ENCODE measurements around the gene PPM1H.
"Not testable (repeated sequence)": the region's sequence is repeated elsewhere in the genome, so short reads cannot be mapped to it uniquely, and the experiment has no call there.

The PPM1H gene

DNA sequence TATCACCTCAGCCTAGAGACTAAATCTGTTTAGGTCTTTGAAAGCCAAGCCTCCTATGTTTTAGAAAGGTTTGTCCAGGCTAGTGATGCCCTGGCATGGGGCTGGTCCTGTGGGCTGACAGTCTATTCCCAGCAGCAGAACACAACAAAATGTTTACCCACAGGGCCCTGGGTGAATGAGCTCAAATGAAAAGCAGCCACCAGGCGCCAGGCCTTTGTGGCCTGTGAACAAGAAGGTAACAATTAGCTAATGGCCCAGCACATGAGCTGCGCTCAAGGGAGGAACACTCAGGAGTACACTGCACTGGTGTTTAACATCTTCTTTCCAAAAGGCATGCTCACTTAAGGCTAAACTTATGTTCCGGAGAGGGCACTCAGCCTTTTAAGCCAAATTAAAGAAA, 266.2 kb downstream of the PPM1H start:
- no peak for DNase-seq

DNA sequence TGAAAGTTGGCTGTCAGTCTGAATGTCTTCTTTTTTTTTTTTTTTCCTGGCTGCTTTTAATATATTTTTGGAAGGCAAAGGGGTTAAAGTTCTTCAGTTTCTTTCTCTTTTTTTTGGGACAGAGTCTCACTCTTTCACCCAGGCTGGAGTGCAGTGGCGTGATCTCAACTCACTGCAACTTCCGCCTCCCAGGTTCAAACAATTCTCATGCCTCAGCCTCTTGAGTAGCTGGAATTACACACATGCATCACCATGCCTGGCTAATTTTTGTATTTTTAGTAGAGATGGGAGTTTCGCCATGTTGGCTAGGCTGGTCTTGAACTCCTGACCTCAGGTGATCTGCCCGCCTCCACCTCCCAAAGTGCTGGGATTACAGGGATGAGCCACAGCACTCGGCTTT, 270.0 kb downstream of the PPM1H start:
- not testable (repeated sequence) for DNase-seq

DNA sequence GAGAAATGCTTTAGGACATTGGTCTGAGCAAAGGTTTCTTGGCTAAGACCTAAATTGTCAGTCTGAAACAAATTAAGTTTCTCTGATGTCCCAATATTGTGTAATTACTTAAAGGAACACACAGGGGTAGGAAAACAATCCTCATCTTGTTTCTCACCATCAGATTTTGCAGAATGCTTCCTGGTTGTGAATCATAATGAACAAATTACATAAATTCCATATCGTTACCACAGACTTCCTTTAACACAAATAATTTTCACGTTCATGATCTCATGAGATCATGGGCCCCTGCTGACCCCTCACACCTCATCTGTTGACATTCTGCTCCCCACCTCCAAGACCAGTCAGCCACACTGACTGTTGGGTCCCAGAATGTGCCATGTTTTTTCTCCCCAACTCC, 274.2 kb downstream of the PPM1H start:
- no peak for DNase-seq

DNA sequence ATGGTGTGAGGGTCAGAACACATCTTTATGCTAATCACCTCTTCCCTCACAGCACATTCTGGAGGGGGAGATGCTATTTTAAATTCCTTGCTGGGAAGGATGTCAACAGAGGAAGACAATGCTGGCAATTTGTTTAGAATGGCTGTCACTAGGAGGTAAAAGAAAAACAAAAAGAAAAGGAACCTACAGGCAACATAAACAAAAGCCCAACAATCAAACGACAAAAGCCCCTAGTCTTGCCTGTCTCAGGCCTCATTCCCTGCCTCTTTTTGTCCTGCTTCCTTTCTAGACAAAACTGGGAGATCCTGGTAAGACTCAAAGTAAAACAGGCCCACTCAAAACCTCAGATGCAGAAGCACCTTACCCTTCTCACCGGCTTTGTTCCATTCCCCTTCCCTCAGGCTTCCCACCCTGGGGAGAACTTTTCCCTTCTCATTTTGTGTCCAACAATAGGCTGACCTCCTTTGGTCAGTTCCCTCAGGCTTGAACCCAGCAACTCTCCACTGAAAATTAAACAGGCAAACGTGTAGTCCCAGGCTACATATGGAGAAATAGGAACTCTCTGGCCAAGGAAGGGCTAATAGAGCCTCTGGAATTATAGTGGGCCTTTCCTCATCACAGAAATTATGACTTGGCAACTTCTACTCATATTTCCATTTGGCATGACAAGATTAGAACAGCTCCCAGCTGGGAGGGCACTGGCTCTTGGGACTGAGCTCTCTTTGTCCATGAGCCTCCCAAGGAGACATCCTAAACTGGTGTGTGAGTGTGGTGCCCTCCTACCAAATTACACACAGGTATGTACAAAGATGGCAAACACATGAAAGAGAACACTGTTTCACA, 275.3 kb downstream of the PPM1H start:
- DNase-seq = no peak

DNA sequence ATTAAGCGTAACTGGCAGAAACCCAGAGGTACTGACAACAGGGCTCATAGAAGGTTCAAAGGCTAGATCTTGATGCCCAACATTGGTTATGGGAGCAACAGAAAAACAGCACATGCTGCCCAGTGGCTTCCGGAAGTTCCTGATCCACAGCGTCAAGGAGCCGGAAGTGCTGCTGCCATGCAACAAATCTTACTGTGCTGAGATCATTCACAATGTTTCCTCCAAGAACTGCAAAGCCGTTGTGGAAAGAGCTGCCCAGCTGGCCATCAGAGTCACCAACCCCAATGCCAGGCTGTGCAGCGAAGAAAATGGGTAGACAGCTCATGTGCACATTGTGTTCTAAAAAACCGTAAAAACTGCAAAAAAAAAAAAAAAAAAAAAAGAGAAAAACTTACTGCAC, 276.0 kb downstream of the PPM1H start:
- no peak for DNase-seq

DNA sequence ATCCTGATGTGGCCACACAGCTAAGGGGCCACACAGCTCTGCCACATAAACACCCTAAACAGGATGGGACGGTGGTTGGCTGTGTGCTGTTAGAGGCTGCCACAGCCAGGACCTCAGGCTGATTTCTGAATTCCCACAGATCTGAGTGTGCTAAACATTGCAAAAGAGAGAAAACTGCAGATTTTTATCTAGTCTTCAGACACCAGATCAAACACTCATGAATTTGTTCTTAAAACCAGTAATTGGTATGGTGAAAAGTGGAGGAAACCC, 277.7 kb downstream of the PPM1H start:
- no peak for DNase-seq

DNA sequence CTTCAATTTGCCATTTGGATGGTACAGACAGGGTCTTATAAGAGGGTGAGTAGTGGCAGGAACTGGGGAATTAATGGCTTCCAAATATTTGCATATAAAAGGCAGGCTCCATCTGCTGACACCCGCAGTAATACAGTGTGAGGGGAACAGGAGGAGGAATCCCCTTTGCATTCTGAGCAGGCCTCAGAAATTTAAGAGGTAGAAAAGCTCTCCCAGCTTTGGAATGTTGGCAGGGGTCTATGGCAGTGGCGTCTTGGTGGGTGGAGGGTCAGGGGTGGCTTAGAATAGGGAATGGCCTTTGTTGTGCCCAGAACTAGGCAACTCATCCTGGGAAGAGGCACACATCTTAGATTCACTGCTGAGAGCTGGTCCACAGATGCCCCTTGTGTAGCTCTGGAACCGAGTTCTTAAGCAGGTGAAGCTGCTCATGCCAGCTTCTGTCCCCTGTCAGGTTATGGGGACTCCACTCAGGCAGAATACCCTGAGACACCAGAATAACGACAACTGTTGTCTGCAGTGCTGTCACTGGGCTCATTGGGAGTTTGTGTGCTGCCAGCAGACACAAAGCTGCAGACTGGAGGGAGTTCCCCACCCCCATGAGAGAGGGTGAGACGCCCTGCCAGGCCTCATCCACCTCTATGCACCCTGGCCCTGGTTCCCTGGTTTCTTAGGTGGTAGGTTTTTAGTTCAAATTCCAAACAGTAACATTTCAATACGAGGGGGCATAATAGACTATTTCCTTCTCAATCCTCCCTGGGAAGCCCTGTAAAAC, 278.2 kb downstream of the PPM1H start:
- no peak for DNase-seq

DNA sequence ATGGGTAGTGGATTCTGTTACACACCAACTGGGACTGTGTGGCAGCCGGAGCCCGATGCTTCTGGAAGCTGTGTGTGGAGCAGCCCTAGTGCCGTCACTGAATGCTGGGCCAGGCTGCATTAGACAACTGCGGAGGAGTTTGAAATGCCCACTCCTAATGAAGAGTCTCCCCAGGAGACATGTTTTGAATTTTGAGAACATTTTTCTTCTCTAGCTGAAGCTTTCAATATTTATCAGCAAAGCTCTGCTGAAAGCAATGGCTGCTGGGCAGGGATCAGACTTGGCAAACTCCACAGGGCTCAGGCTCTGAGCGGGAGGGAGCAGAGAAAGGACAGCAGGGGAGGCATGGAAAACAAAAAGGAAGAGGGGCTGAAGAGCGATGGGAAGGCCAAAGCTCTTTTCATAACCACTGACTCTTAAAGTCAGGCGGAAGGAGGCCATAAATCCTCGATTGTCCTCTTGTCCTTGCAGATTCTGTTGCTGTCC, 279.2 kb downstream of the PPM1H start:
- DNase-seq = no peak

DNA sequence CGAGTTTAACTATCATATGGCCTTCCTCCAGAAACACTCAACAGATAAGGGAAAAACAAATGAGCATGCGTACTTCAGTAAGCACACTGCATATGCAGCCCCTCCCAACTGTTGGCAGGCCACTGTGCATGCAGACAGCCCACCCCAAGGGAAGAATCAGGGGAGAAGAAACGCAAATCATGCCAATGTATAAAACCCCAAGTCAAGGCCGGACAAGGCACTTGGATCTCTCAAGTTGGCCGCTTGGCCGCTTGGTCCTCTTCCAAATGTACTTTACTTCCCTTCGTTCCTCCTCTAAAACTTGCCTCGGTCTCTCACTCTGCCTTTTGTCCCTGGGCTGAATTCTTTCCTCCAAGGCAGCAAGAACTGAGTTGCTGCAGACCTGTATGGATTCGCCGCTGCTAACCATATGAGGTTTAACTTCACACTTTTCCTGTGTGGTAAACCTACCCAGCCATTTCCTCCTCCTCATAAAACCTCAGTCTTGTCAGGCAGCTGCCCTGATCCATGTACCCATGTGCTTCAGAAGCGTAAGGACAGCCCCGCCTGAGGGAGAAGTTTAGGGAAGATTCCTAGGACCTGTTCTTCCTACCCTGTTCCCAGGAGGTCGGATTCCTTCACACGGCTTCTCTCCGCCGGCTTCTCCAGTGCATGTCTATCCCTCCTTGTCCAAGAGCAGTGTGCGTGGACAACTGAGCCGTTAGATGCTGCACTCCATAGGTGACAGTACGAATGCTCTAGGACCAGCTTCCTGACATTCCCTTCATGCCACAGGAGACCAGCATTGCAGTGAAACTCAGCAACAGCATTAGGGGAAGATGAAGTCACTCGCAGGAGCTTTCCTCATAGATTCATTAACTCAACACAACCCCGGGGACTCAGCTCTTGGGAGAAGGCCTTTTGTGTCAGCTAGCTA, 280.4 kb downstream of the PPM1H start:
- no peak for DNase-seq

DNA sequence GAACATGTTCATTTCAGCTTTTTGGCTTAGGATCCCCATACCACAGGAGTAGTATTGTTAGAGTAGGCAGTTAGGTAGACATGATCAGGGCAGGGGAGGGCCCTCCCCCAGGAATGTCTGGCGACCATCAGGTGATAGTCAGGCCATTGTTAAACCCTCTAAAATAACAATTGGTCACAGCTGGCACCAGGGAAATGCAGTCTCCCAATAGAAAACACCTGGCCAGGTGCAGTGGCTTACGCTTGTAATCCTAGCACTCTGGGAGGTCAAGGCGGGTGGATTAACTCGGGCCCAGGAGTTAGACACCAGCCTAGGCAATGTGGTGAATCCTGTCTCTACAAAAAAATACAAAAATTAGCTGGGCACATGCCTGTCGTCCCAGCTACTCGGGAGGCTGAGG, 281.2 kb downstream of the PPM1H start:
- no peak for DNase-seq

DNA sequence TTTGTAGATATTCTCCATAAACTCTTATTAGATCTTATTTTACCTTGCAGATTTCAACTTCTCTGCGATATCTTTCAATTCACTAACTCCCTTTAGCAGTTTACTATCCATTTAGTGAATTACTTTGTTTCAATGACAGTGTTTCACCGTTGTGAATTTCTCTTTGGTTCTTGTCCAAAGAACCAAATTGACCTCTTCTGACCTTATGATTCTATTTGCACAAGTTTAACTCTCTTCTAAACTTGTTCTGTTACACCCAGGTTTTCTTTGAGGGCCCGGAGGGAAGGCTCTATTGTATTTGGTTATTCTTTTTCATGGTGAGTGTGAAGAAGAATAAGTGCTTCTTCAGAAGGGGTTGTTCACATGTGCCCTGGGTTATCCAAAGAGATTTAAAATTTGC, 281.6 kb downstream of the PPM1H start:
- no peak for DNase-seq

DNA sequence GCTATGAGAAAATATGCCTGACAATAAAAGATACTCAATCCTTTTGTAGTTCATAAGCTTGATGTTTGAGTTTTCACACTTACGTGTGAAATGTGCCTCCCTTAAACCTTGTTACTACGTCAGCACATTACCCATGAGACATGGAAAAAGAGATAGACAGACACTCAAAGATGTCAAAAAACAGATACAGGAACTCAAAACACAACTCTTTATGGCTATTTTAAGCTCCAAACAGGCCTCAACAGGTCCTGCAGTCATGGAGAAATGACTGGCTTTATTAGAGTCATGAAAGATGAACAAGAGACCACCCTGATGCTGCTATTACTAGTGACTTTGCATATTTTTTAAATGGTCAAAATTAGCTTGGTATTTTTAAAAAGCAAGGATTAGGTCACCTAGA, 283.8 kb downstream of the PPM1H start:
- no peak for DNase-seq

DNA sequence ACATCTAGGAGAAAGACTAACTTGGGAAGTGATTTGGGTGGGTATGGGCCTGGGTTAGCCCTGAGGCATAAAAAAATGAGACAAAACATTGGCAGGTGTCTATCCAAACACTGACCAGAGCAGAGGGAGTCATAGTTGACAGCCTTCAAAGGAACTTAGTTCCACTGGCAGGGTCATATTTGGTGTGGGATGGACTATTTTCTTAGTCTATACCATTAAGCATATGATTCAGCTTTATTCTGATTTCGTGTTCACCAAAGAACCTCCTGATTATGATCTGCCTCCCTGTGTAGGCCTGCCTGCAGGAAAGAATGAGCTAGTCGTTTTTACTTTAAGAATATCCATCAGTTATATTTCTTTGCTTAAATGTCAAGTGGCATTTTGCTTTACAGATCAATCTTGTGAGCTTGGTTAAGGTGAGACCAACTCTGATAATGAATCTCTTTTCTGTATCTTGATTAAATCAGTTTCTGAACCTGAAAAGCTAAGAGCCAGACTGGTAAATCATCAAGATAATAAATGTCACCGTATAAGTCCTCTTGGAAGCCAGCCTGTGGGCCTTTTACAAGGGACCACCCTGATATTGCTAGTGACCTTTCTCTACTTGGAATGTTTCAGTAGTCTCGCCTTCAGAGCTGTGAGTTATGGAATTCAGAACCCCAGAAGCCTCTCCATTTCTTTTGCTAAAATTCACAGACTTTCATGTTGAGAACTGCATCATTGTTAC, 285.4 kb downstream of the PPM1H start:
- DNase-seq = no peak

DNA sequence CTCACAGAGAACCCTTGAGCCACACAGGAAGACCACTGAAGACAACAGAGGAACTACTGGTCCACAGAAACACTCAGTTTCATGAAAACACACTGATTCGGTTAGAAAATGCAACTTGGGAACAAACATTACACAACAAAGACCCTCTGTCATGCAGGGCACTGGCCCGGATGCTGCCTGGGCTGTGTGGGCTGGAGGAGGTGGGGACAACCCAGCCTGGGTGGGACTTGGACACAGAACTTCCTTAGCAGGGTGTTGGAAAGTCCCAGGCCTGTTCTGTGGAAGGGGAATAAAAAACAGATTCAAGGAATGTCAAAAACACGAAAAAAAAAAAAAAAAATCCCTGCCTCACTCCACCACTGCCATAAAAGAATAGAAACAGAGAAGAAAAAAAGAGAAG, 287.4 kb downstream of the PPM1H start:
- DNase-seq = no peak

DNA sequence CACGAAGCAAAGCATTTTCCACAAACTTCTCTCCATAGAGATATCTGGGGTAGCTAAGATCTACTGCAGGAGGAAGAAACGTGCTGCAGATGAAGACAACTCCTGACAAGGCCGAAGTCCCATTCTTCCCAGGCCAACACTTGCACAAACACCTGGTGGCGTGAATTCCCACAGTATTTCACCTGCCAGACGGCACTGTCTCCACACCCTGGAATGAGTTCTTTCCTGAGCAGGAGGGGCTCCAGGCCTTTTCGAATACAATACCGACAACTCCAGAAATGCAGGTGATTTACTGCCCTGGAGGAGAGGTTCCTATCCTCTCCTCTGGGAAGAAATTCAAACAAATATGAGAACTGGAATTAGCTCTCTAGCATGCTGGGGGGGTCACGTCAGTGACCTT, 288.4 kb downstream of the PPM1H start:
- DNase-seq = no peak

DNA sequence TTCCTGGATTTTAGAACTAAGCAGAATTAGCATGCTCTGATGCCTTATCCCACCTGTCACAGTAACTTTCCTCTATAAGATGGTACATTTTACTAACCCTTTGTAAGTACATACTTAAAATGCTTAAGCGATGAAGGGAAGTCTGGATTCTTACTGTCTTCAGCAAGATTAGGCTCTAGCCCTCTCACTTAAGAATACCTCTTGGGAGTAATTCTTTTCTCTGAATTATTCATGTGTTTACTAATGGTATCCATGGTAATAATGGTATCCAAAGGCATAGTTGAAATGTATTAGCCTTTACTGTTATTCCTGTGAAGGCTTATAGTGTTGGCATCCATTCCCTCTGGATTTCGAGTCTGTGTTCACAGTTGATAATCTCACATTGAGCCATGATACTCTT, 291.5 kb downstream of the PPM1H start:
- DNase-seq = no peak

DNA sequence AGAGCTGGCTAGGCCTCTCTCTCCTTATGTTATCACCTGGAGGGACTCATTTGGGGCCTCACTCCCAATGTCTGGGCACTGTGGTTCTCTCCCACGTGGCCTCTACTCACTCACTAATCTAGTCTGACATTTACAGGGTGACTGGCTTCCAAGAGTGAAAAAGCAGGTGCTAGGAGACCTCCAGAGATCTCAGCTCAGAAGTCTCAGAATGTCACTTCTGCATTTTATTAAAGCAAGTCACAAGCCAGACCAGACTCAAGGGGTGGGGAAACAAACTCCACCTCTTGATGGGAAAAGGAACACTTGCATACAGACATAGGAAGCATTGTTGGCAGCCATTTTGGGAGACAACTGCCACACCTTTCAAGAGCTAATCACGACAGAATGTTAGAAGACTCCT, 292.5 kb downstream of the PPM1H start:
- no peak for DNase-seq

DNA sequence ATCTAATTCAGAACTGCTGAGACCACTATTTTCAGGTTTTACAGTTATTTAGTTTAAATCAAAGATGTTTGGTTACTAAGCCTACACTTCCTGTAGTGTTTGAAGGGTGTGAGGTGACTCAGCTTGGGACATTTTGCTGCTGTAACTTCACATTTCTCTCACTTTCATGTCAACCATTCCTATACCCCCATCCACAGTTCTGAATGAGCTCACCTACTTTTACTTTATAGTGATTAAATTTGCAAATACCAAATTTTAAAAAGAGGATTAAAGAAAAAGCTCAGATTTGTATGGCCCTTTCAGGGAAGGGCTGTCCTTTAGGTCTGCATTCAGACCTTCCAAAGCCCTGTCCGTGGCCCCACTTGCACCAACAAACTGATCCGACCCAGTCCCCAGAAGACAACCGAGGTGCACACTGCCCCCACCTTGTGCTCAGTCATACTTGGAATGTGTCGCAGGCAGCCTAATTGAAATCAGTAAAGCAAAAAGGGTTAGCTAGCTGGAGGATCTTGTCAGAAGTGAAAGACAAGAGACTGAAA, 294.0 kb downstream of the PPM1H start:
- DNase-seq = peak; percentile 31

DNA sequence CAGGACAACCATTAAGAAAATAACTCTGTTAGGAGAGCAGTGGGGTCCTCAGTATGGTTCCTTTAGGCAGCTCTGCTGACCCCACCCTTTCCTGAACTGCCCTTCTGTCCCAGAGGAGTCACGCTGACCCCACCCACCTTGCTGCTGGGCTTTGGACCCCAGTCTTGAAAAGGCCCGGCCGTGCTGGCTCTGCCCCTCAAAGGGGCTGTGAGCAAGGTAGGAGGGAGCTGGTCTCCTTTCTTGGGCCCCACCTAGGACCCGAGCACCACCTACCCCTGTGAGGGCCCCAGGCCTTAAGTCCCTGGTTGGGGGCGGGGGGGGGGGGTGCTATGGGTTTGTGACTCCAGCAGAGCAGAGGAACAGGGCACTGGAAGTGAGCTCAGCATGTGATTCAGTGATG, 297.3 kb downstream of the PPM1H start:
- no peak for DNase-seq

DNA sequence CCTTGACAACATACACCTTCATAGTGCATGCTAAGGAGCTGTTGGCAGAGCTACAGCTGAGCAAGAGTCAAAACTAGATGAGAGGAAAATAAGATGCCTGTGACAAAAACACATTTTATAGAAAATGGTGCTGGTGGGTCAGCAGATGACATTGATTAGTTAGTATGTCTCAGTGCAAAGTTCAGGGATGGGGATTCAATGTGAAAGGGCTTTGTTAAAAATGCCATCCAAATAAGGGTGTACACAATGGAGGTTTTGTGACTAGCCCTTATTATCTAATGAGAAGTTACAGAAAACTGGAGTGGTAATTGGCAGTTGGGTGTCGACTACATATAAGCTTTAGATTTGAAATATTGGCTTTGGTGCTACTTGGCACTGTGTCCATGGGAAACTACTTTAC, 299.3 kb downstream of the PPM1H start:
- no peak for DNase-seq

DNA sequence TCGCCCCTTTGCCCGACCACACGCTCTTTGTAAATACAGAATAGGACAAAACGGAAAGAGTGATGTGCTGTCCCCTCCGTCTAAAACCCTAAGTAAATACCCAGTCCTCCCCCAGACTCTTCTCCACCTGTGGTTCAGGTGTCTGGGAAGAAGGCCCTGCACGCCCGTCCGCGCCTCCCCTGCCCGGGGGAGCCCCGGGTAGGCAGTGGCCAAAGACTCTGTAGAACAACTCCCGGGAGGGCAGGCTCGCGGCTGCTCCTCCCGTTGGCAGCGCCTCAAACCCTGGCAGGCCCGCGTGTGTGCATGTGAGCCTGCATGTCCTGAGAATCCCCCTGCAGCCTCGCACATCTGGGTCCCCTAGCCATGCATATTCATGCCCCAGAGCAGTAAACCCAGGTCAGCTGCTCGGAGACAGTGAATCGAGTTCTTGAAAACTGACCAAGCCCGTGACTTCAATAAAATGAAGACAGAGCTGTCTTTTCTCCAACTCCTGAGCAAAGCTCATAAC, 302.5 kb downstream of the PPM1H start:
- peak; percentile 3 for DNase-seq
